HG02610 (cell line): ENCODE measurements around the gene CPSF3.
"Not testable (repeated sequence)": the region's sequence is repeated elsewhere in the genome, so short reads cannot be mapped to it uniquely, and the experiment has no call there.

Experiments used
- ATAC-seq: cut with Tn5 transposase; IDR thresholded peaks from one replicate; pipeline ENCODE4 v1.9.1; 2021; ENCODE audit warnings: mild to moderate bottlenecking, moderate library complexity; ENCODE audit not compliant: unreplicated experiment

The CPSF3 gene

DNA sequence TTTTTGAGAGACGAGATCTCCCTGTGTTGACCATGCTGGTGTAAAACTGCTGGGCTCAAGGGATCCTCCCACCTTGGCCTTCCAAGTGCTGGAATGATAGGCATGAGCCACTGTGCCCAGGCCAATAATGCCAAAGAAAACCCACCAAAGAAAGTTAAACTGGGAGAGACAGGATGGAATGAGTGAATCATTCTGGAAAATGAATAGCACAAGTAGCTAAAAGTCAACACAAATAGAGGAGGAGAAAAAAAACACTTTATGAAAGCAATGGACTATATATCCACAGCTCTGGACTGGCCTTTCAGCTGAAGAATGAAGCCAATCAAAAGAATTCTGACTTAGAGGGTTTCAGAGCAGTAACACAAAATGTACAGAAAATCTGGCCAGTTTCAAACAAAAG lies 74.8 kb downstream of the CPSF3 start:
- ATAC-seq: no peak

DNA sequence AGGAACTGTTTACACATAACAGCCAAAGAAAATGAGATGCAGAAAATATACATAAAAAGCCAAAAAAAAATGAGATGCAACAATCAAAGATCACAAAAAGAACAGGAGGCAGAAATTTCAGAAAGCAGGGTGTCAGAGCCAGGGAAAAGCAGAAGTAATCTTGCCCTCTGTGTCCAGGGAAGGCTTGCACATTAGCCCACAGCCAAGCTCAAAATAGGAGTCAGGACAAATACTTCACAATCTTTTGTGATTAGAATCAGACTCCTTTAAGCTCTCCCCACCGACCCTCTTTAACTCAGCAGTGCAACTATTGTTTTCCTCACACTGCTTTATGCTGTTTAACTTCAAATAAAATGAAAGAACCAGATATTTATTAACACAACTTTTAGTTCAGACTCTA lies 85.5 kb downstream of the CPSF3 start:
- no peak for ATAC-seq

DNA sequence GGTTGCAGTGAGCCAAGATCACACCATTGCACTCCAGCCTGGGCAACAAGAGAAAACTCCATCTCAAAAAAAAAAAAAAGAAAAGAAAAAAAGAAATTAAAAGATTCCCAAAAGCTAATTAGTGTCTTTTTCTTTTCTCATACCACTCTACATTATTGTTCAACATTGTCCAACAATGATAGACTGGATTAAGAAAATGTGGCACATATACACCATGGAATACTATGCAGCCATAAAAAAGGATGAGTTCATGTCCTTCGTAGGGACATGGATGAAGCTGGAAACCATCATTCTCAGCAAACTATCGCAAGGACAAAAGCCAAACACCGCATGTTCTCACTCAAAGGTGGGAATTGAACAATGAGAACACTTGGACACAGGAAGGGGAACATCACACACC lies 90.5 kb downstream of the CPSF3 start:
- ATAC-seq: not testable (repeated sequence)

GRCh38 chr2:9517118-9517782 lies 93.8 kb downstream of the CPSF3 start:
- no peak for ATAC-seq

GRCh38 chr2:9518163-9518562 lies 94.7 kb downstream of the CPSF3 start:
- no peak for ATAC-seq

GRCh38 chr2:9518780-9519179 lies 95.3 kb downstream of the CPSF3 start:
- ATAC-seq: no peak

GRCh38 chr2:9519250-9519649 lies 95.8 kb downstream of the CPSF3 start:
- ATAC-seq: no peak
